OCI-LY1 (cell line): ENCODE measurements around the gene CST9L.

ENCODE experiments used
- H2AFZ ChIP-seq: fragments of 200-600 bp; sonication (generic), shearing (Covaris generic); 2 replicates; pipeline ENCODE4 v1.6.0; 2014; ENCODE audit warnings: antibody characterized with exemption, mild to moderate bottlenecking, low read length
- H3F3A ChIP-seq: fragments of 200-600 bp; sonication (generic), shearing (Covaris generic); 2 replicates; pipeline ENCODE4 v1.6.0; 2014; ENCODE audit warnings: mild to moderate bottlenecking, antibody characterized with exemption, low read length, moderate library complexity; ENCODE audit not compliant: insufficient read depth
- H3K27ac ChIP-seq: fragments of 200-600 bp; sonication (generic); 2 replicates; pipeline ENCODE4 v1.5.1; 2014; ENCODE audit warnings: low read length, mixed run types, mild to moderate bottlenecking, low read depth; ENCODE audit not compliant: poor library complexity, severe bottlenecking
- H3K27me3 ChIP-seq: fragments of 200-600 bp; sonication (generic); 2 replicates; pipeline ENCODE4 v1.6.0; 2014; ENCODE audit warnings: antibody characterized with exemption, mild to moderate bottlenecking, low read length, moderate library complexity; ENCODE audit not compliant: insufficient read depth
- H3K36me3 ChIP-seq: fragments of 200-600 bp; sonication (generic); 2 replicates; pipeline ENCODE4 v1.6.1; 2014; ENCODE audit warnings: mild to moderate bottlenecking, antibody characterized with exemption, low read length, moderate library complexity, mixed read lengths; ENCODE audit not compliant: insufficient read depth
- H3K4me1 ChIP-seq: fragments of 200-600 bp; sonication (generic); 2 replicates; pipeline ENCODE4 v1.5.1; 2014; ENCODE audit warnings: mild to moderate bottlenecking, low read length, moderate library complexity; ENCODE audit not compliant: insufficient read depth, severe bottlenecking
- H3K4me2 ChIP-seq: fragments of 200-600 bp; sonication (generic), shearing (Covaris generic); 2 replicates; pipeline ENCODE4 v1.6.1; 2014; ENCODE audit warnings: low read length
- H3K4me3 ChIP-seq: fragments of 200-600 bp; sonication (generic); 2 replicates; pipeline ENCODE4 v1.5.1; 2014; ENCODE audit warnings: low read length, low read depth, mild to moderate bottlenecking, mixed read lengths; ENCODE audit not compliant: poor library complexity, severe bottlenecking
- H3K79me2 ChIP-seq: fragments of 200-600 bp; shearing (Covaris generic); 2 replicates; pipeline ENCODE4 v1.6.1; 2016; ENCODE audit warnings: mixed run types, low read length, mixed read lengths; ENCODE audit not compliant: insufficient read depth
- H3K9ac ChIP-seq: fragments of 200-600 bp; sonication (generic), shearing (Covaris generic); 2 replicates; pipeline ENCODE4 v1.6.1; 2014; ENCODE audit warnings: mild to moderate bottlenecking, low read length, mixed read lengths
- H3K9me2 ChIP-seq: fragments of 200-600 bp; sonication (generic), shearing (Covaris generic); 2 replicates; pipeline ENCODE4 v1.6.1; 2014; ENCODE audit warnings: low read depth, mild to moderate bottlenecking, low read length, mixed read lengths
- H3K9me3 ChIP-seq: fragments of 200-600 bp; shearing (Covaris generic); 2 replicates; pipeline ENCODE4 v1.6.1; 2014; ENCODE audit warnings: low read length, mixed read lengths
- H4K20me1 ChIP-seq: fragments of 200-600 bp; sonication (generic), shearing (Covaris generic); 2 replicates; pipeline ENCODE4 v1.6.0; 2016; ENCODE audit warnings: mild to moderate bottlenecking, low read length; ENCODE audit not compliant: insufficient read depth
- CTCF ChIP-seq: fragments of 200-600 bp; sonication (generic), shearing (Covaris generic); IDR thresholded peaks from 2 replicates; pipeline ENCODE4 v1.5.1; 2017; ENCODE audit warnings: mild to moderate bottlenecking, antibody characterized with exemption, low read length, moderate library complexity, mixed read lengths
- EZH2 ChIP-seq: fragments of 200-600 bp; sonication (generic), shearing (Covaris generic); IDR thresholded peaks from 2 replicates; pipeline ENCODE4 v1.8.0; 2017; ENCODE audit warnings: borderline replicate concordance, mixed run types, mild to moderate bottlenecking, antibody characterized with exemption, low read length, moderate library complexity, mixed read lengths

The CST9L gene

DNA sequence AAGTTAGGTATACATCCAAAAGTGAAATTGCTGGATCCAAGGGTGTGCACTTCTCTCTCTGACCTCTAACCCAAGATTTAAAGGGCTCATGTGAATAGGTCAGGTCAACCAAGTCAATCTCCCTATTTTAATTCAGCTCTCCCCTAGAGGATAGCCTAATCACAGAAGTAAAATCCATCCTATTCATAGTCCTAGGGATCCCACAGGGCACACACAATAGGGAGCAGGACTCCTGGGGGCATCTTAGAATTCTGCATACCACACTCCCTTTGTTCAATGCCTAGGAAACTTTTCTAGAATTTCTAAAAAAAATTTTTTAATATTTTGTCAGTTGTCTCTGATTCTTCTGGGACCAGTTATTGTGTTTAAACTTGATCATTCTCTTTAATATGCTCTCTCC lies 35.1 kb downstream of the CST9L start:
- H4K20me1 ChIP-seq = no peaks in the 10 kb centered on the region
- H3K79me2 ChIP-seq = no peaks in the 10 kb centered on the region
- no peaks in the 10 kb centered on the region for H3K4me1 ChIP-seq
- TF ChIP-seq CTCF = no peak
- TF ChIP-seq EZH2 = no peak
- no peak overlapping the region for H3K9ac ChIP-seq
- H3K4me3 ChIP-seq = no peak overlapping the region
- no peaks in the 10 kb centered on the region for H3K27me3 ChIP-seq
- H3K9me3 ChIP-seq = no peaks in the 10 kb centered on the region
- no peaks in the 10 kb centered on the region for H3K36me3 ChIP-seq
- no peak overlapping the region for H3K27ac ChIP-seq
- no peak overlapping the region for H3K4me2 ChIP-seq
- no peaks in the 10 kb centered on the region for H3K9me2 ChIP-seq
- H2AFZ ChIP-seq = no peak overlapping the region
- no peaks in the 10 kb centered on the region for H3F3A ChIP-seq

DNA sequence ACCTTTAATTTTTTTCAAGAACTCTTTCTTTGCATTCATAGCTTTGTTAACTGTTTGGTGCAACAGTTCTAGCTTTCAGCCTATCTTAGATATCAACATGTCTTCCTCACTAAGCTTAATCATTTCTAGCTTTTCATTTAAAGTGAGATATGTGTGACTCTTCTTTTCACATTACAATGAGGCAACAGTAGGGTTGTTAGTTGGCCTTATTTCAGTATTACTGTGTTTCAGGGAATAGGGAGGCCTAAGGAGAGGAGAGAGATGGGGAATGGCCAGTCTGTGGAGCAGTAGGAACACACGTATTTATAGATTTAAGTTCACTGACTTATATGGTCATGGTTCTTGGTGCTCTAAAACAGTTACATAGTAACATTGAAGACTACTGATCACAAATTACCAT lies 35.8 kb downstream of the CST9L start:
- Histone ChIP-seq H3K36me3 (no peaks in the 10 kb centered on the region), H3K79me2 (no peaks in the 10 kb centered on the region), H3K4me1 (no peaks in the 10 kb centered on the region), H3K9ac (no peak overlapping the region), H2AFZ (no peak overlapping the region), H4K20me1 (no peaks in the 10 kb centered on the region), H3K9me2 (no peaks in the 10 kb centered on the region), H3K4me3 (no peak overlapping the region), H3K4me2 (no peak overlapping the region), H3K27ac (no peak overlapping the region), H3F3A (no peaks in the 10 kb centered on the region), H3K27me3 (no peaks in the 10 kb centered on the region), H3K9me3 (no peaks in the 10 kb centered on the region)
- no peak for TF ChIP-seq EZH2
- no peak for TF ChIP-seq CTCF

- no peaks in the 10 kb centered on the region for H3K9me2 ChIP-seq
- H3K9ac ChIP-seq = no peak overlapping the region
- no peaks in the 10 kb centered on the region for H3K36me3 ChIP-seq
- no peaks in the 10 kb centered on the region for H3F3A ChIP-seq
- H3K4me3 ChIP-seq = no peak overlapping the region
- no peaks in the 10 kb centered on the region for H3K9me3 ChIP-seq
- no peak for TF ChIP-seq CTCF
- TF ChIP-seq EZH2 = no peak
- no peaks in the 10 kb centered on the region for H3K79me2 ChIP-seq
- no peak overlapping the region for H3K4me2 ChIP-seq
- no peaks in the 10 kb centered on the region for H3K27me3 ChIP-seq
- H4K20me1 ChIP-seq = no peaks in the 10 kb centered on the region
- no peak overlapping the region for H2AFZ ChIP-seq
- H3K27ac ChIP-seq = no peak overlapping the region
- H3K4me1 ChIP-seq = no peaks in the 10 kb centered on the region
Observed at GRCh38 chr20:23530937-23531567, 37.2 kb downstream of the CST9L start.
